H1 (cell line): Measurements from ENCODE around the gene DICER1.

Source experiments
- ASH2L ChIP-seq: fragments of 200-600, 300-600 bp; sonication (generic); IDR thresholded peaks from one replicate; pipeline ENCODE4 v1.7.1; 2017; ENCODE audit warnings: low read length
- CEBPB ChIP-seq: IDR thresholded peaks from 2 replicates; pipeline ENCODE4 v1.6.1; 2012; ENCODE audit warnings: low read depth, low read length
- CTCF ChIP-seq, 3 experiments: IDR thresholded peaks; 1 replicate in 2 of 3; 2 replicates in 1 of 3; pipeline versions ENCODE4 v1.5.1 to v1.6.1; 2011; ENCODE audit warnings: low read length in 3 of 3, mild to moderate bottlenecking in 3 of 3, inconsistent platforms in 2 of 3, low read depth in 1 of 3, moderate library complexity in 1 of 3; ENCODE audit not compliant: insufficient read depth in 1 of 3; ENCODE audit errors: control extremely low read depth in 1 of 3
- EZH2 ChIP-seq: fragments of 200-600 bp; sonication (generic); IDR thresholded peaks from 2 replicates; pipeline ENCODE4 v1.7.1; 2012; ENCODE audit warnings: low read depth, mild to moderate bottlenecking, moderate library complexity, low read length, inconsistent platforms; ENCODE audit not compliant: severe bottlenecking
- HDAC2 ChIP-seq, 2 experiments: fragments of 300-600 bp in 1 of 2; sonication (generic) in 1 of 2; IDR thresholded peaks; 2 replicates each; pipeline ENCODE4 v1.6.1; 2011 to 2012; ENCODE audit warnings: low read depth in 2 of 2, low read length in 2 of 2, mild to moderate bottlenecking in 2 of 2, moderate library complexity in 2 of 2, borderline replicate concordance in 1 of 2, inconsistent platforms in 1 of 2
- KDM4A ChIP-seq: IDR thresholded peaks from one replicate; pipeline ENCODE4 v1.7.1; 2012; ENCODE audit warnings: low read depth, mild to moderate bottlenecking, moderate library complexity, low read length, inconsistent platforms; ENCODE audit not compliant: severe bottlenecking
- NANOG ChIP-seq: IDR thresholded peaks from 2 replicates; pipeline ENCODE4 v1.6.1; 2011; ENCODE audit warnings: low read length, low read depth, mild to moderate bottlenecking, inconsistent platforms; ENCODE audit not compliant: insufficient read depth, poor library complexity, severe bottlenecking
- POLR2AphosphoS5 ChIP-seq: IDR thresholded peaks from 2 replicates; pipeline ENCODE4 v1.6.1; 2011; ENCODE audit warnings: low read depth, low read length
- POU5F1 ChIP-seq: IDR thresholded peaks from 2 replicates; pipeline ENCODE4 v1.6.1; 2011; ENCODE audit warnings: low read depth, mild to moderate bottlenecking, low read length, moderate library complexity
- RAD21 ChIP-seq, 2 experiments: IDR thresholded peaks in 1 of 2; conservative IDR thresholded peaks in 1 of 2; 2 replicates each; pipeline ENCODE4 v1.6.1; 2011; ENCODE audit warnings: low read depth in 2 of 2, low read length in 2 of 2, improper control_type of control experiment in 1 of 2, inconsistent platforms in 1 of 2, mild to moderate bottlenecking in 1 of 2, moderate library complexity in 1 of 2
- SRF ChIP-seq: IDR thresholded peaks from 2 replicates; pipeline ENCODE4 v1.6.1; 2011; ENCODE audit warnings: mild to moderate bottlenecking, low read depth, low read length, moderate library complexity
- TBP ChIP-seq: IDR thresholded peaks from 2 replicates; pipeline ENCODE4 v1.6.1; 2011; ENCODE audit warnings: low read depth, low read length, improper control_type of control experiment

GRCh38 chr14:95069547-95069946 lies 87.8 kb downstream of the DICER1 start:
- no peak for TF ChIP-seq HDAC2 (IDR thresholded peaks at IDR 0.05; ENCODE audit: borderline replicate concordance in 1 of 2, low read depth in 2 of 2, low read length in 2 of 2)
- no peak for TF ChIP-seq KDM4A
- no peak for TF ChIP-seq RAD21 (IDR thresholded peaks at IDR 0.05 in 1 of 2, conservative IDR thresholded peaks at IDR 0.05 in 1 of 2; ENCODE audit: low read depth in 2 of 2, low read length in 2 of 2)
- no peak for TF ChIP-seq POLR2AphosphoS5
- no peak for TF ChIP-seq NANOG
- TF ChIP-seq EZH2: no peak
- no peak for TF ChIP-seq SRF
- no peak for TF ChIP-seq CEBPB
- no peak for TF ChIP-seq TBP
- no peak for TF ChIP-seq ASH2L
- no peak for TF ChIP-seq POU5F1
- TF ChIP-seq CTCF (IDR thresholded peaks at IDR 0.05; ENCODE audit: control extremely low read depth in 1 of 3, insufficient read depth in 1 of 3, low read depth in 1 of 3, low read length in 3 of 3): no peak
